Effector memory CD8-positive, alpha-beta T cell (primary cell): Measurements from ENCODE around the gene DTHD1.
A peak's percentile ranks its signal among the peaks of the same experiment; 100 is the strongest.

ENCODE experiments used
- ATAC-seq: fragments of 150-1000 bp; cut with Tn5 transposase; replicated peaks from 2 replicates; pipeline ENCODE4 v1.10.0; 2021; ENCODE audit warnings: mild to moderate bottlenecking, moderate library complexity
- DNase-seq, 3 experiments: peaks; one replicate each; pipeline ENCODE4 v3.0.0; 2021
- H3K27ac Mint-ChIP-seq, 2 donors: one replicate each; pipeline ENCODE4 v1.8.0; 2022; ENCODE audit warnings: mild to moderate bottlenecking in 2 of 2, mixed read lengths in 2 of 2, moderate library complexity in 2 of 2
- H3K27me3 Mint-ChIP-seq, 2 donors: one replicate each; pipeline ENCODE4 v1.8.0; 2022; ENCODE audit warnings: mixed read lengths in 2 of 2
- H3K36me3 Mint-ChIP-seq: one replicate; pipeline ENCODE4 v1.8.0; 2022; ENCODE audit warnings: mild to moderate bottlenecking, moderate library complexity, mixed read lengths; ENCODE audit not compliant: insufficient read depth
- H3K4me1 Mint-ChIP-seq, 2 donors: one replicate each; pipeline ENCODE4 v1.8.0; 2022; ENCODE audit warnings: low read depth in 2 of 2, mixed read lengths in 2 of 2
- H3K4me3 Mint-ChIP-seq, 2 donors: one replicate each; pipeline ENCODE4 v1.8.0; 2022; ENCODE audit warnings: mild to moderate bottlenecking in 2 of 2, mixed read lengths in 2 of 2, moderate library complexity in 2 of 2
- H3K9me3 Mint-ChIP-seq, 2 donors: one replicate each; pipeline ENCODE4 v1.8.0; 2022; ENCODE audit warnings: mixed read lengths in 2 of 2

DTHD1 gene

GRCh38 chr4:36254371-36254770 is 27.0 kb upstream of the DTHD1 start:
- Mint-ChIP-seq H3K27me3 (no peaks in the 10 kb centered on the region), H3K36me3 (peaks cover 14% of the 10 kb centered on the region), H3K4me1 (peaks cover 37 to 56% of the 10 kb centered on the region in 2 donors), H3K27ac (peak overlapping the region; percentile 55 to 93), H3K9me3 (no peaks in the 10 kb centered on the region), H3K4me3 (peak overlapping the region; percentile 44 to 81)
- ATAC-seq (no peak), DNase-seq (no peak)

- Mint-ChIP-seq H3K4me3 (peak overlapping the region; percentile 76 to 81), H3K27ac (peak overlapping the region; percentile 90 to 93), H3K36me3 (peaks cover 14% of the 10 kb centered on the region), H3K4me1 (peaks cover 37 to 51% of the 10 kb centered on the region in 2 donors), H3K9me3 (no peaks in the 10 kb centered on the region), H3K27me3 (no peaks in the 10 kb centered on the region)
- ATAC-seq (peak; percentile 97), DNase-seq (peak; percentile 59 to 66 (median 65))
Measured at GRCh38 chr4:36255577-36255976, 25.8 kb upstream of the DTHD1 start.

- no peak for DNase-seq
- Mint-ChIP-seq H3K4me1 (peaks cover 36 to 48% of the 10 kb centered on the region in 2 donors), H3K4me3 (peak overlapping the region; percentile 76 to 81), H3K27ac (peak overlapping the region; percentile 90 to 93), H3K9me3 (peaks cover 0 to 3% of the 10 kb centered on the region in 2 donors), H3K27me3 (no peaks in the 10 kb centered on the region), H3K36me3 (peaks cover 14% of the 10 kb centered on the region)
- ATAC-seq: no peak
Measured at GRCh38 chr4:36256398-36256891, 25.0 kb upstream of the DTHD1 start.

GRCh38 chr4:36260731-36261130 is 20.7 kb upstream of the DTHD1 start:
- no peak for DNase-seq
- H3K4me1 Mint-ChIP-seq: peaks cover 20 to 29% of the 10 kb centered on the region in 2 donors
- no peaks in the 10 kb centered on the region for H3K27me3 Mint-ChIP-seq
- no peak for ATAC-seq
- no peak overlapping the region for H3K27ac Mint-ChIP-seq
- H3K9me3 Mint-ChIP-seq: peaks cover 0 to 3% of the 10 kb centered on the region in 2 donors
- H3K36me3 Mint-ChIP-seq: peaks cover 7% of the 10 kb centered on the region
- no peak overlapping the region for H3K4me3 Mint-ChIP-seq

- Mint-ChIP-seq H3K27ac (peak overlapping the region in 1 of 2 donors; percentile 9), H3K27me3 (no peaks in the 10 kb centered on the region), H3K36me3 (peaks cover 4% of the 10 kb centered on the region), H3K4me3 (no peak overlapping the region), H3K9me3 (peaks cover 0 to 3% of the 10 kb centered on the region in 2 donors), H3K4me1 (peaks cover 18 to 48% of the 10 kb centered on the region in 2 donors)
- ATAC-seq (no peak), DNase-seq (no peak)
Measured at GRCh38 chr4:36264207-36264826, 17.1 kb upstream of the DTHD1 start.

GRCh38 chr4:36267486-36268268 is 13.7 kb upstream of the DTHD1 start:
- Mint-ChIP-seq H3K27ac (peak overlapping the region; percentile 91 to 98), H3K4me1 (peaks cover 22 to 57% of the 10 kb centered on the region in 2 donors), H3K36me3 (peaks cover 5% of the 10 kb centered on the region), H3K4me3 (peak overlapping the region in 1 of 2 donors; percentile 39), H3K9me3 (no peaks in the 10 kb centered on the region), H3K27me3 (no peaks in the 10 kb centered on the region)
- no peak for DNase-seq
- ATAC-seq: no peak

GRCh38 chr4:36269101-36269500 is 12.3 kb upstream of the DTHD1 start:
- Mint-ChIP-seq H3K9me3 (no peaks in the 10 kb centered on the region), H3K4me3 (peak overlapping the region; percentile 17 to 39), H3K4me1 (peaks cover 22 to 54% of the 10 kb centered on the region in 2 donors), H3K36me3 (peaks cover 5% of the 10 kb centered on the region), H3K27me3 (no peaks in the 10 kb centered on the region), H3K27ac (peak overlapping the region; percentile 91 to 98)
- ATAC-seq: peak; percentile 98
- DNase-seq: peak; percentile 44 to 68 (median 53)

- peaks cover 5% of the 10 kb centered on the region for H3K36me3 Mint-ChIP-seq
- no peaks in the 10 kb centered on the region for H3K9me3 Mint-ChIP-seq
- peak overlapping the region in 1 of 2 donors; percentile 39 for H3K4me3 Mint-ChIP-seq
- ATAC-seq (no peak), DNase-seq (no peak)
- H3K27me3 Mint-ChIP-seq: no peaks in the 10 kb centered on the region
- H3K4me1 Mint-ChIP-seq: peaks cover 17 to 49% of the 10 kb centered on the region in 2 donors
- peak overlapping the region; percentile 91 to 98 for H3K27ac Mint-ChIP-seq
Measured at GRCh38 chr4:36269533-36270173, 11.8 kb upstream of the DTHD1 start.

- DNase-seq (no peak), ATAC-seq (no peak)
- no peaks in the 10 kb centered on the region for H3K9me3 Mint-ChIP-seq
Measured at GRCh38 chr4:36273276-36273675, 8.1 kb upstream of the DTHD1 start.

GRCh38 chr4:36274158-36274557 is 7.3 kb upstream of the DTHD1 start:
- Mint-ChIP-seq H3K9me3 (no peaks in the 10 kb centered on the region), H3K36me3 (peaks cover 2% of the 10 kb centered on the region), H3K4me1 (peaks cover 13 to 31% of the 10 kb centered on the region in 2 donors), H3K27me3 (no peaks in the 10 kb centered on the region), H3K27ac (peak overlapping the region in 1 of 2 donors; percentile 23), H3K4me3 (no peak overlapping the region)
- no peak for DNase-seq
- ATAC-seq: no peak

More at GRCh38 chr4:36273276-36273675, 8.1 kb upstream of the DTHD1 start:
- H3K27me3 Mint-ChIP-seq: no peaks in the 10 kb centered on the region
- no peak overlapping the region for H3K4me3 Mint-ChIP-seq
- H3K36me3 Mint-ChIP-seq: peaks cover 5% of the 10 kb centered on the region
- H3K4me1 Mint-ChIP-seq: peaks cover 14 to 31% of the 10 kb centered on the region in 2 donors
- H3K27ac Mint-ChIP-seq: no peak overlapping the region

GRCh38 chr4:36277533-36277932 is 3.9 kb upstream of the DTHD1 start:
- H3K27ac Mint-ChIP-seq: peak overlapping the region in 1 of 2 donors; percentile 47
- H3K36me3 Mint-ChIP-seq: peaks cover 12% of the 10 kb centered on the region
- peaks cover 0 to 9% of the 10 kb centered on the region in 2 donors for H3K9me3 Mint-ChIP-seq
- DNase-seq: no peak
- no peak for ATAC-seq
- peaks cover 29 to 52% of the 10 kb centered on the region in 2 donors for H3K4me1 Mint-ChIP-seq
- H3K27me3 Mint-ChIP-seq: no peaks in the 10 kb centered on the region
- H3K4me3 Mint-ChIP-seq: peak overlapping the region in 1 of 2 donors; percentile 48

GRCh38 chr4:36278789-36279188 is 2.6 kb upstream of the DTHD1 start:
- Mint-ChIP-seq H3K9me3 (peaks cover 0 to 9% of the 10 kb centered on the region in 2 donors), H3K4me1 (peaks cover 34 to 63% of the 10 kb centered on the region in 2 donors), H3K27ac (peak overlapping the region; percentile 26 to 98), H3K27me3 (no peaks in the 10 kb centered on the region), H3K36me3 (peaks cover 16% of the 10 kb centered on the region), H3K4me3 (peak overlapping the region; percentile 27 to 91)
- ATAC-seq: peak; percentile 45
- no peak for DNase-seq

- ATAC-seq: no peak
- no peaks in the 10 kb centered on the region for H3K27me3 Mint-ChIP-seq
- H3K4me1 Mint-ChIP-seq: peaks cover 46 to 79% of the 10 kb centered on the region in 2 donors
- H3K9me3 Mint-ChIP-seq: peaks cover 0 to 9% of the 10 kb centered on the region in 2 donors
- H3K36me3 Mint-ChIP-seq: peaks cover 26% of the 10 kb centered on the region
- no peak for DNase-seq
- H3K4me3 Mint-ChIP-seq: peak overlapping the region; percentile 88 to 91
- H3K27ac Mint-ChIP-seq: peak overlapping the region; percentile 95 to 98
Measured at GRCh38 chr4:36280555-36280954, 861 bp upstream of the DTHD1 start.
